Lower leg skin (tissue), 4 donors: ENCODE measurements around the gene GPBP1L1. TPM values are rescaled to one million over a fixed set of nuclear protein-coding genes. Genes with fewer than 3 reads are reported as not detected.
"Not testable (repeated sequence)": the region's sequence is repeated elsewhere in the genome, so short reads cannot be mapped to it uniquely, and the experiment has no call there.

Experiments used
- DNase-seq, 2 donors: peaks; one replicate each; pipeline ENCODE4 v3.0.0-alpha.2; 2019; ENCODE audit warnings: low spot score in 2 of 2
- H3K4me3 ChIP-seq: fragments of 200-600 bp; sonication (generic); 2 replicates; pipeline ENCODE4 v1.5.1; 2017; ENCODE audit warnings: mild to moderate bottlenecking, low read depth; ENCODE audit not compliant: poor library complexity, severe bottlenecking
- POLR2A ChIP-seq, 2 donors: fragments of 450-650 bp; IDR thresholded peaks; one replicate each; pipeline ENCODE4 v1.6.1; 2016 to 2017; ENCODE audit warnings: antibody characterized with exemption in 2 of 2, mild to moderate bottlenecking in 1 of 2, moderate library complexity in 1 of 2
- WGBS, 2 donors: methylation state at CpG; one replicate each; pipeline ENCODE4 v1.1.5; 2018; 5-methylcytosine and 5-hydroxymethylcytosine counted together
- intact Hi-C: fragments of 100-400 bp; cut with DNase I; formaldehyde crosslinking; loops from one replicate; pipeline ENCODE4 v1.15.0; 2023; ENCODE audit warnings: low total_unique reads
- total RNA-seq, 4 donors: library from RNA; depleted of rRNA; stranded (reverse); fragments of >200 nt; gene quantifications; one replicate each; pipeline ENCODE4 v1.1.0, GENCODE V29; 2016
- TF ChIP-seq, protein P1 (sequence below), 3 donors: fragments of 450-650 bp; IDR thresholded peaks; one replicate each; pipeline ENCODE4 v1.5.1; 2016; ENCODE audit warnings: antibody characterized with exemption in 3 of 3, mild to moderate bottlenecking in 3 of 3, moderate library complexity in 2 of 3

GPBP1L1 gene
- 100 to 1,000 TPM; 109 to 121 (median 111) TPM for total RNA-seq

DNA sequence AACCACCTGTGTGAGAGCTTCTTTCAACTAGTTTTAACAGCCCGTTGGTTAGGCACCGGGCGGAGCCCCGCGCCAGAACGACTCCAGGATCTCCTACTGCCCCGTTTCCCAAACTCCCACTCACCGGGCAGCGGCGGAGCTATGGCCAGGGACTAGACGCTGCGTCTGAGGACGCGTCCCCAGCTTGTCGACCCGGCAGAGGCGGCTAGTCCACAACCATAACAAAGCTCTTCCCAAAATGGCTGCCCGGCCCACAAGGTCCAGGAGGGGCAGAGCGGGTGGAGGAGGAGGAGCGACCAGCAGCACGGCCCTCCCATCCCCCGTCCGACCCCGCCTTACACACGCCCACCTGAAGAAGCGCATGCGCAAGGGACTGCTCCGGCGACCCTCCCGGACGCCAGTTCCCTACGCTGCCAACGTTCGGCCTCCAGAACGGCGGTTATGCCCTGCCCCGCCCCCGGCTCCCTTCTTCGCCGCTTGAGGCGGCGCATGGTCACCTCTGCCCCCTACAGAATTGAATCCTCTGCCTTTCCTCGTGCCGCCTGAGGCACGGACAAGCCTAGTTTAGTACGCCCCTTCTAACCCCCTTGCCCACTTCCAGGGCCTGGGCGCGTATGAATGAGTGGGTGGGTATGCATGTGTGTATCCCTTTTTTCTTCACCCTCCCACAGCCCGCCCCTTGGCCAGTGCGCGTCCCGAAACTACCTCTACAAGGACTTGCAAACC is at the start of gene GPBP1L1:
Gene GPBP1L1, minus strand, starts transcription at position 246 of the 726 bp plus-strand sequence. CDS start 27,446 bp downstream, outside the sequence.
- peak; percentile 96 to 99 for DNase-seq
- intact Hi-C loops: no loop called here
- TF ChIP-seq POLR2A (IDR thresholded peaks at IDR 0.05): peak in 1 of 2 donors; percentile 38
- TF ChIP-seq, protein P1, sequence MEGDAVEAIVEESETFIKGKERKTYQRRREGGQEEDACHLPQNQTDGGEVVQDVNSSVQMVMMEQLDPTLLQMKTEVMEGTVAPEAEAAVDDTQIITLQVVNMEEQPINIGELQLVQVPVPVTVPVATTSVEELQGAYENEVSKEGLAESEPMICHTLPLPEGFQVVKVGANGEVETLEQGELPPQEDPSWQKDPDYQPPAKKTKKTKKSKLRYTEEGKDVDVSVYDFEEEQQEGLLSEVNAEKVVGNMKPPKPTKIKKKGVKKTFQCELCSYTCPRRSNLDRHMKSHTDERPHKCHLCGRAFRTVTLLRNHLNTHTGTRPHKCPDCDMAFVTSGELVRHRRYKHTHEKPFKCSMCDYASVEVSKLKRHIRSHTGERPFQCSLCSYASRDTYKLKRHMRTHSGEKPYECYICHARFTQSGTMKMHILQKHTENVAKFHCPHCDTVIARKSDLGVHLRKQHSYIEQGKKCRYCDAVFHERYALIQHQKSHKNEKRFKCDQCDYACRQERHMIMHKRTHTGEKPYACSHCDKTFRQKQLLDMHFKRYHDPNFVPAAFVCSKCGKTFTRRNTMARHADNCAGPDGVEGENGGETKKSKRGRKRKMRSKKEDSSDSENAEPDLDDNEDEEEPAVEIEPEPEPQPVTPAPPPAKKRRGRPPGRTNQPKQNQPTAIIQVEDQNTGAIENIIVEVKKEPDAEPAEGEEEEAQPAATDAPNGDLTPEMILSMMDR (IDR thresholded peaks at IDR 0.05): no peak
- H3K4me3 ChIP-seq: peak within 1 kb of the TSS; percentile 84
- 1% methylated on average over 51 to 52 of the region's 52 CpGs for WGBS, 2 donors

DNA sequence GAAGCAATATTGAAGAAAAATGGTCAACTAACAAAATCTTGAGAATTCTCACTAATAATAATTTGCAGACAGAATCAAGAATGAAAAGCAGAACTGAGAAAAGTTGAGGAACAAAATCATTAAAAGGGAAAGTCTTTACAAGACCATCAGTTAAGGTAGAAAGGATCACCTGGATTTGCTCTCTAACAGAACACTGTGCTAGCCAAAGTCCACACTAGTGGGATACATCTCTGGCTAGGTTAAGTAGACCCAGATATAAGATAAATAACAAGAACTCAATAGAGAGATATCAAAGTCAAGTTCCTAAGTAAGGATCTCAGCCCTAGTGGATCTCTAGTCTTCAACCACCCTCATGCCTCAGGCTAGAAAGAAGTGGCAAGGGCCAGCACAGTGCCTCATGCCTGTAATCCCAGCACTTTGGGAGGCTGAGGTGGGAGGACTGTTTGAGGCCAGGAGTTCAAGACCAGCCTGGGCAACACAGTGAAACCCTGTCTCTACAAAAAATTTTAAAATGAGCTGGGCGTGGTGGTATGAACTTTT is 44.5 kb upstream of the GPBP1L1 start:
- 91 to 95% methylated on average over 1 of the region's 1 CpG for WGBS, 2 donors
- no peak for DNase-seq
- intact Hi-C loops: no loop called here
- no peak for TF ChIP-seq POLR2A (IDR thresholded peaks at IDR 0.05)
- TF ChIP-seq, protein P1 (IDR thresholded peaks at IDR 0.05): no peak
- no peak overlapping the region for H3K4me3 ChIP-seq

DNA sequence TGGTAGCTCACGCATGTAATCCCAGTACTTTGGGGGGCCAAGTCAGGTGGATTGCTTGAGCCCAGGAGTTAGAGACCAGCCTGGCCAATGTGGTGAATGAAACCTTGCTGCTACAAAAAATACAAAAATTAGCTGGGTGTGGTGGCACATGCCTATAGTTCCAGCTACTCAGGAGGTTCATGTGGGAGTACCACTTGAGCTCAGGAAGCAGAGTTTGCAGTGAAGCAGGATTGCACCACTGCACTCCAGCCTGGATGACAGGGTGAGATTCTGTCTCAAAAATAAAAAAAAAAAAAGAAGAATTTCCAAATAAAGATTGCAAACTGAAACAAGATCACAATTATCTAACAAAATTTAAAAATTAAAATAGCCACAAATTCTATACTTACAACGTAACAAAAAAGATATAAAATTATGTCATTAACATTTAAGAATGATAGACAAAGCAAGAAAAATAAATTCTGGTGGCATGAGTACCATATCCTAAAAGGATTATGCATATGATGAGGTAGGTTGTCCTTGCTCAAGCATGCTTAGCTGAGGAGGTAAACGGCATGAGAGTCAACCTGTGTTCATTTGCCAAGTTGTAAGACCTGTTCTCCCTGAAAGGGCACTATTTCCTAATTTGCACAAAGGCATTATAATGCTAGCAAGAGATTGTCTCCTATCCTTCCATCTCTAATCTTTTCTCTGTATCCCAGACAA is 43.9 kb upstream of the GPBP1L1 start:
- no peak for DNase-seq
- TF ChIP-seq POLR2A (IDR thresholded peaks at IDR 0.05): no peak
- TF ChIP-seq, protein P1 (IDR thresholded peaks at IDR 0.05): no peak
- H3K4me3 ChIP-seq: no peak overlapping the region
- intact Hi-C loops: no loop called here
- 56 to 66% methylated on average over 3 of the region's 3 CpGs for WGBS, 2 donors

DNA sequence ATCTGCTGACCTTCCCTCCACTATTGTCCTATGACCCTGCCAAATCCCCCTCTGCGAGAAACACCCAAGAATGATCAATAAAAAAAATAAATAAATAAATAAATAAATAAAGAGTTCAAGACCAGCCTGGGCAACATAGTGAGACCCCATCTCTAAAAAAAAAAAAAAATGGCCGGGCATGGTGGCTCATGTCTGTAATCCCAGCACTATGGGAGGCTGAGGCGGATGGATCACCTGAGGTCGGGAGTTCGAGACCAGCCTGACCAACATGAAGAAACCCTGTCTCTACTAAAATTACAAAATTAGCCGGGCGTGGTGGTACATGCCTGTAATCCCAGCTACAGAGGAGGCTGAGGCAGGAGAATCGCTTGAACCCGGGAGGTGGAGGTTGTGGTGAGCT is 39.7 kb upstream of the GPBP1L1 start:
- intact Hi-C loops, DNase-seq, H3K4me3 ChIP-seq: not testable (repeated sequence)
- 94 to 95% methylated on average over 9 of the region's 9 CpGs for WGBS, 2 donors

DNA sequence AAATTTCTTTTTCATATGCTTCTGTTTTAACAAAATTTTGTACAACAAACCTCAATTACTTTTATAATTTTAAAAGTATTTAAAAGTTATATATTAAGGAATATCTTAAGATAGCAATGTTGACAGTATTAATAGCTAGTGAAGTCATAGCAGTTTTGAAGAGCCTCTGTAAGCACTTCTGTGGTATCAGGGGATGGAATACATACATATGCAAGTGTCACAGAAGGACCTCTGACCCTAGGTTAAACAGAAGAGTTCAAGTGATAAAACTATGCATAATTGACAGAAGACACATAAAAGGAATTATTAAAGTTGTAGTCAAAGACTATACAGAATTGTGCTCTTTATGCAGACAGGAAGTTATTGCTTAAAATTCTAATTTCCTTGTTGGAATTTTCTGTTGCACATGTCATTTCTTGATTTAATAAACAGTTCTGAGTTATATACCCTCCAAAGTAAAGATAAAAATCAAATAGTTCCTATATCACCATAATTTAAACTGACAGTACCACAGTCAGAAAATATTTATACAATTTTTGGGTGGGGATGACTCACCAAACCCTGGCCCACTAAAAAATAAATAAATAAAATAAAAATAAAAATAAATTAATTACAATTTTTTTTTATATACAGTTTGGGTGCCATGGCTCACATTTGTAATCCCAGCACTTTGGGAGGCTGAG is 37.1 kb upstream of the GPBP1L1 start:
- TF ChIP-seq, protein P1 (IDR thresholded peaks at IDR 0.05): no peak
- no peak for TF ChIP-seq POLR2A (IDR thresholded peaks at IDR 0.05)
- intact Hi-C loops: no loop called here
- H3K4me3 ChIP-seq: no peak overlapping the region
- DNase-seq: no peak

- TF ChIP-seq, protein P1 (IDR thresholded peaks at IDR 0.05): no peak
- TF ChIP-seq POLR2A (IDR thresholded peaks at IDR 0.05): no peak
- 95 to 96% methylated on average over 3 of the region's 3 CpGs for WGBS, 2 donors
- DNase-seq: no peak
- no peak overlapping the region for H3K4me3 ChIP-seq
- intact Hi-C loops: no loop called here
Measured at GRCh38 chr1:45722809-45723208, 36.5 kb upstream of the GPBP1L1 start.
